BLaER1 treated with 17β-estradiol and CSF1 and Interleukin-3, amounts not matched to agents 10 nM and 100 nM (cell line): ENCODE measurements around the gene SCAPER.
"Not testable (repeated sequence)": the region's sequence is repeated elsewhere in the genome, so short reads cannot be mapped to it uniquely, and the experiment has no call there.

Source experiments
- H3K27ac ChIP-seq, 11 experiments: shearing (Covaris generic); formaldehyde crosslinking; 2 replicates each; pipeline ENCODE4 v1.8.1; 2022
- H3K27me3 ChIP-seq, 11 experiments: shearing (Covaris generic); formaldehyde crosslinking; 2 replicates each; pipeline ENCODE4 v1.8.1; 2022
- H3K36me3 ChIP-seq, 11 experiments: shearing (Covaris generic); formaldehyde crosslinking; 2 replicates each; pipeline ENCODE4 v1.8.1; 2022
- H3K4me1 ChIP-seq, 10 experiments: shearing (Covaris generic); formaldehyde crosslinking; 2 replicates each; pipeline ENCODE4 v1.8.1; 2022
- H3K4me2 ChIP-seq, 11 experiments: shearing (Covaris generic); formaldehyde crosslinking; 2 replicates each; pipeline ENCODE4 v1.8.1; 2022
- H3K4me3 ChIP-seq, 10 experiments: shearing (Covaris generic); formaldehyde crosslinking; 2 replicates each; pipeline ENCODE4 v1.8.1; 2022
- H3K9ac ChIP-seq, 11 experiments: shearing (Covaris generic); formaldehyde crosslinking; 2 replicates each; pipeline ENCODE4 v1.8.1; 2022
- H3K9me3 ChIP-seq, 11 experiments: shearing (Covaris generic); formaldehyde crosslinking; replicated peaks in 1 of 11; 2 replicates each; pipeline ENCODE4 v1.8.1; 2022
- H4K20me1 ChIP-seq, 11 experiments: shearing (Covaris generic); formaldehyde crosslinking; 2 replicates each; pipeline ENCODE4 v1.8.1; 2022
- Cebpa-rat ChIP-seq, 11 experiments: shearing (Covaris generic); IDR thresholded peaks; 2 replicates each; pipeline ENCODE4 v1.8.1; 2022

The SCAPER gene

GRCh38 chr15:76846782-76847181, 58.4 kb downstream of the SCAPER start:
- Histone ChIP-seq H4K20me1 (no peaks in the 10 kb centered on the region), H3K9me3 (peaks cover 32 to 41% (median 35%) of the 10 kb centered on the region in 11 experiments), H3K27ac (no peak overlapping the region), H3K36me3 (peaks cover 29 to 34% (median 31%) of the 10 kb centered on the region in 11 experiments), H3K27me3 (no peaks in the 10 kb centered on the region), H3K4me1 (peaks cover 0 to 16% (median 0%) of the 10 kb centered on the region in 10 experiments; a peak in 3 of 20 replicates), H3K4me3 (no peak overlapping the region), H3K4me2 (peak overlapping the region in 2 of 11 experiments; percentile 3 to 28; a peak in 2 of 22 replicates), H3K9ac (no peak overlapping the region)
- TF ChIP-seq Cebpa-rat (IDR thresholded peaks at IDR 0.05), result no peak

DNA sequence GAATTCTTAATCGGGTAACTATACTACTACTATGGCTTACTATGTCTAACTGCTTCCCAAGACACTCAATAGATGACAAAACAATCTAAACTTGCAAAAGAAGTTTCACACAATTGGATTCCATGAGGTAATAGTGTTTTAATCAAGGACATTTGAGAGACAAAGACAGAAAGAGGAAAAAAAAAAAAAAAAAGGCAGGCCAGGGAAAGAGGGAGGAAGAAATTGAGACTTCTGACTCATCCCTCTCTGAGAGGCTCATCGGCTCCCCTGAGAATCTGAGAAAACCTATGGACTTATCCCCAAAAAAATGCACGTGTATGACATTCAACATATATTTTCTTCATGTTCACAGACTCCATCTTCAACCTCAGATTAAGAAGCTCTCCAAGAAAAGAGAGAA, 61.0 kb downstream of the SCAPER start:
- H3K9ac ChIP-seq, result no peak overlapping the region
- no peaks in the 10 kb centered on the region for H3K27me3 ChIP-seq
- peaks cover 5 to 14% (median 8%) of the 10 kb centered on the region in 11 experiments; a peak in 21 of 22 replicates for H3K9me3 ChIP-seq
- no peak for TF ChIP-seq Cebpa-rat (IDR thresholded peaks at IDR 0.05)
- peaks cover 2 to 13% (median 5%) of the 10 kb centered on the region in 11 experiments; a peak in 15 of 22 replicates for H3K36me3 ChIP-seq
- H3K27ac ChIP-seq, result no peak overlapping the region
- no peaks in the 10 kb centered on the region for H4K20me1 ChIP-seq
- H3K4me3 ChIP-seq, result no peak overlapping the region
- peaks cover 0 to 16% (median 0%) of the 10 kb centered on the region in 10 experiments; a peak in 3 of 20 replicates for H3K4me1 ChIP-seq
- no peak overlapping the region for H3K4me2 ChIP-seq

DNA sequence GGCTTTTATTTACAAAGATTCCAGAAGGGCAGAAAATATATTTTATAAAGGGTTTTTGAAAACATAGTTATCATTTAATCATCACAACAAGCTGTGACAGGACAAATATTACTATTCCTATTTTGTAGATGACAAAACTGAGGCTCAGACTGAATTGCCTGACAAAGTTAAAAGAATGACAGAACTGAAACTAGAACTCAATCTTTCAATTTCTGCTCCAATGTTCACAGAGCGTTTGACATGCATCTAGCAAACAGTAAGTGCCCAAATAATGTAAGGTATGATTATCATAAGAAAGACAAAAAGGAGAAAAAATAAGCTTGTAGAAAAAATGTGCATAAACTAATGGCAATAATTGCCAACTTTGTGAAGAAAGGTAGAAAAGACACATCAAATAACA, 61.9 kb downstream of the SCAPER start:
- peaks cover 0 to 6% (median 0%) of the 10 kb centered on the region in 11 experiments; a peak in 3 of 22 replicates for H3K9me3 ChIP-seq
- H3K9ac ChIP-seq, result no peak overlapping the region
- no peak overlapping the region for H3K4me3 ChIP-seq
- H3K27me3 ChIP-seq, result no peaks in the 10 kb centered on the region
- no peak overlapping the region for H3K27ac ChIP-seq
- no peaks in the 10 kb centered on the region for H4K20me1 ChIP-seq
- TF ChIP-seq Cebpa-rat (IDR thresholded peaks at IDR 0.05), result no peak
- peaks cover 0 to 16% (median 0%) of the 10 kb centered on the region in 10 experiments; a peak in 3 of 20 replicates for H3K4me1 ChIP-seq
- peaks cover 0 to 17% (median 0%) of the 10 kb centered on the region in 11 experiments; a peak in 2 of 22 replicates for H3K36me3 ChIP-seq
- no peak overlapping the region for H3K4me2 ChIP-seq

GRCh38 chr15:76840830-76841460, 64.2 kb downstream of the SCAPER start:
- H3K9me3 ChIP-seq, result peaks cover 0 to 6% (median 0%) of the 10 kb centered on the region in 11 experiments; a peak in 1 of 22 replicates
- no peak for TF ChIP-seq Cebpa-rat (IDR thresholded peaks at IDR 0.05)
- H3K27ac ChIP-seq, result no peak overlapping the region
- no peak overlapping the region for H3K9ac ChIP-seq
- H3K4me2 ChIP-seq, result no peak overlapping the region
- peaks cover 0 to 7% (median 0%) of the 10 kb centered on the region in 10 experiments; a peak in 2 of 20 replicates for H3K4me1 ChIP-seq
- H4K20me1 ChIP-seq, result no peaks in the 10 kb centered on the region
- H3K4me3 ChIP-seq, result no peak overlapping the region
- H3K36me3 ChIP-seq, result peaks cover 0 to 21% (median 0%) of the 10 kb centered on the region in 11 experiments; a peak in 2 of 22 replicates
- no peaks in the 10 kb centered on the region for H3K27me3 ChIP-seq

DNA sequence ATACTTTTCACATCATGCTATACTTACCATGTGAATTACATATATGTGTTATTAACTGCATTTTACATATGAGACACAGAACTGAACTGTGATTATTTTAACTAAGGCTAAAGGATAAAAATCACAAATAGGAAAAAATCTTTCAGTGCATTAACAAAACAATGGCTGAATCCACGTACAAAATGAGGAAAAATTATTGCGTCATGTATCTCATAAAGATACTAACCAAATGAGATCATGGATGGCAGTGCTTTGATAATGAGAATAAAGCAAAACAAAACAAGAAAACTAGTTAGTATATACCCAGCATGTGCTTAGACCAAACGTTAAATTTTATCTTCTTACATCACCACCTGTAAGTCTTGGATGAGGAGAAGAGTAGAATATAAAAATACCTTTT, 66.0 kb downstream of the SCAPER start:
- peaks cover 0 to 5% (median 0%) of the 10 kb centered on the region in 10 experiments; a peak in 2 of 20 replicates for H3K4me1 ChIP-seq
- 0 out of 22 replicates have a peak, but pooled peaks of 1 of the 11 experiments have one; percentile 22 for TF ChIP-seq Cebpa-rat (IDR thresholded peaks at IDR 0.05)

DNA sequence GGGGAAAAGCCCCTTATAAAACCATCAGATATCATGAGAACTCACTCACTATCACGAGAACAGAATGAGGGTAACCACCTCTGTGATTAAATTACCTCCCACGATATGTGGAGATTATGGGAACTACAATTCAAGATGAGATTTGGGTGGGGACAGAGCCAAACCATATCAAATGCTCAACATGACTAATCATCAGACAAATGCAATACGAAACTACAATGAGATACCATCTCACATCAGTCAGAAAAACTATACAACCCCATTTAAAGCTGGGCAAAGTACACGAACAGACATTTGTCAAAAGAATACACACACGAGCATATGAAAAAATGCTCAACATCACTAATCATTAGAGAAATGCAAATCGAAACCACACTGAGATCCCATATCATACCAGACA, 67.7 kb downstream of the SCAPER start:
- Histone ChIP-seq H3K4me3 (no peak overlapping the region), H3K36me3 (peaks cover 0 to 31% (median 0%) of the 10 kb centered on the region in 11 experiments; a peak in 7 of 22 replicates), H3K27me3 (no peaks in the 10 kb centered on the region), H3K4me1 (no peaks in the 10 kb centered on the region), H3K9me3 (peaks cover 7 to 21% (median 13%) of the 10 kb centered on the region in 11 experiments; a peak in 19 of 22 replicates), H3K27ac (no peak overlapping the region), H3K9ac (no peak overlapping the region), H3K4me2 (no peak overlapping the region), H4K20me1 (no peaks in the 10 kb centered on the region)
- no peak for TF ChIP-seq Cebpa-rat (IDR thresholded peaks at IDR 0.05)

More for the DNA sequence above, 66.0 kb downstream of the SCAPER start:
- H3K4me3 ChIP-seq, result no peak overlapping the region
- H4K20me1 ChIP-seq, result no peaks in the 10 kb centered on the region
- H3K9me3 ChIP-seq, result peaks cover 0 to 6% (median 0%) of the 10 kb centered on the region in 11 experiments; a peak in 1 of 22 replicates
- H3K36me3 ChIP-seq, result peaks cover 0 to 21% (median 0%) of the 10 kb centered on the region in 11 experiments; a peak in 2 of 22 replicates
- no peak overlapping the region for H3K9ac ChIP-seq
- H3K27ac ChIP-seq, result no peak overlapping the region
- no peaks in the 10 kb centered on the region for H3K27me3 ChIP-seq
- no peak overlapping the region for H3K4me2 ChIP-seq

GRCh38 chr15:76829939-76830338, 75.2 kb downstream of the SCAPER start:
- no peaks in the 10 kb centered on the region for H4K20me1 ChIP-seq
- no peak for TF ChIP-seq Cebpa-rat (IDR thresholded peaks at IDR 0.05)
- H3K4me3 ChIP-seq, result no peak overlapping the region
- H3K9me3 ChIP-seq, result peaks cover 12 to 20% (median 16%) of the 10 kb centered on the region in 11 experiments; a peak in 19 of 22 replicates
- no peak overlapping the region for H3K9ac ChIP-seq
- no peaks in the 10 kb centered on the region for H3K27me3 ChIP-seq
- H3K27ac ChIP-seq, result no peak overlapping the region
- H3K36me3 ChIP-seq, result peaks cover 0 to 16% (median 0%) of the 10 kb centered on the region in 11 experiments; a peak in 6 of 22 replicates
- peaks cover 0 to 5% (median 0%) of the 10 kb centered on the region in 10 experiments; a peak in 4 of 20 replicates for H3K4me1 ChIP-seq
- no peak overlapping the region for H3K4me2 ChIP-seq

DNA sequence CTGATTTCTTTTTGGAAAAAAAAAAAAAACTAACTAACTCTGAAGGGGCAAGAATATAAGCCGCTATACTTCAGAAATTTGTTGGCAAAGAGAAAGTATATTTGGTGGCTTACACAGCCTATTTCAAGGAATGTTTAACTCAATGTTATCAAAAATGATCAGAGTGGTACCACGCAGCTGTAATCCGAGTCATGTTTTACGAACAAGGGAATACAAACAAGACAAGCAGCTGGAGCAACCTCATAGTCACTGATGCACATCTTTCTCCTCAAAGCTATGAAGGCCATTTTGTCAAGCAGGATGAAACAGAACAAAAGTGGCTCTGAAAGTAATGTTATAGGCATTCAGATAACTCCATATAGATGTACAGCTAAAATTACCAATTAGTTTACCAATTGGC, 81.2 kb downstream of the SCAPER start:
- peaks cover 0 to 9% (median 0%) of the 10 kb centered on the region in 11 experiments; a peak in 3 of 22 replicates for H3K36me3 ChIP-seq
- no peak overlapping the region for H3K4me2 ChIP-seq
- H3K27me3 ChIP-seq, result no peaks in the 10 kb centered on the region
- H3K9ac ChIP-seq, result no peak overlapping the region
- no peak overlapping the region for H3K4me3 ChIP-seq
- H3K4me1 ChIP-seq, result no peaks in the 10 kb centered on the region
- peaks cover 0 to 7% (median 1%) of the 10 kb centered on the region in 11 experiments; a peak in 5 of 22 replicates for H3K9me3 ChIP-seq
- H4K20me1 ChIP-seq, result no peaks in the 10 kb centered on the region
- no peak overlapping the region for H3K27ac ChIP-seq
- TF ChIP-seq Cebpa-rat (IDR thresholded peaks at IDR 0.05), result no peak

DNA sequence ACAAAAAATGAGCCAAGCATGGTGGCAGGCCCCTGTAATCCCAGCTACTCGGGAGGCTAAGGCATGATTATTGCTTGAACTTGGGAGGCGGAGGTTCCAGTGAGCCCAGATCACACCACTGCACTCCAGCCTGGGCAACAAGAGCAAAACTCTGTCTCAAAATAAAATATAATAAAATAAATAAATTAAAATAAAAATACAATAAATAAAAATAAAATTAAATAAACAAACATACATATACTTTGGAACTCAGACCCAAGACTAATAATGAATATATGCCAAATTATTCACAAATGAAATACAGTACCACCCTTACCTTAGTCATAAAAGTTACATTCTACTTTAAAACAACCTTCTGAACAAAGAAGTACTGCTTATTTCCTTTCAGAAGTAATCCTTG, 81.8 kb downstream of the SCAPER start:
- peaks cover 0 to 9% (median 0%) of the 10 kb centered on the region in 11 experiments; a peak in 3 of 22 replicates for H3K36me3 ChIP-seq
- no peak overlapping the region for H3K4me2 ChIP-seq
- no peaks in the 10 kb centered on the region for H4K20me1 ChIP-seq
- H3K4me3 ChIP-seq, result no peak overlapping the region
- no peak for TF ChIP-seq Cebpa-rat (IDR thresholded peaks at IDR 0.05)
- H3K9me3 ChIP-seq, result peaks cover 0 to 13% (median 7%) of the 10 kb centered on the region in 11 experiments; a peak in 6 of 22 replicates
- no peak overlapping the region for H3K9ac ChIP-seq
- H3K27ac ChIP-seq, result no peak overlapping the region
- no peaks in the 10 kb centered on the region for H3K27me3 ChIP-seq
- H3K4me1 ChIP-seq, result no peaks in the 10 kb centered on the region

- H3K4me1 ChIP-seq, H4K20me1 ChIP-seq, H3K4me2 ChIP-seq, H3K27me3 ChIP-seq, H3K9ac ChIP-seq, H3K4me3 ChIP-seq, H3K27ac ChIP-seq, H3K36me3 ChIP-seq: not testable (repeated sequence)
- peaks cover 0 to 13% (median 7%) of the 10 kb centered on the region in 11 experiments; a peak in 6 of 22 replicates for H3K9me3 ChIP-seq
Observed at GRCh38 chr15:76818926-76819325, 86.2 kb downstream of the SCAPER start.
